HG03066 (cell line): ENCODE measurements around the gene ASF1B.

Source experiments
- ATAC-seq: cut with Tn5 transposase; IDR thresholded peaks from one replicate; pipeline ENCODE4 v1.9.1; 2021; ENCODE audit warnings: low read depth; ENCODE audit not compliant: unreplicated experiment

ASF1B gene

GRCh38 chr19:14112051-14112808, 24.2 kb downstream of the ASF1B start:
- ATAC-seq = no peak

DNA sequence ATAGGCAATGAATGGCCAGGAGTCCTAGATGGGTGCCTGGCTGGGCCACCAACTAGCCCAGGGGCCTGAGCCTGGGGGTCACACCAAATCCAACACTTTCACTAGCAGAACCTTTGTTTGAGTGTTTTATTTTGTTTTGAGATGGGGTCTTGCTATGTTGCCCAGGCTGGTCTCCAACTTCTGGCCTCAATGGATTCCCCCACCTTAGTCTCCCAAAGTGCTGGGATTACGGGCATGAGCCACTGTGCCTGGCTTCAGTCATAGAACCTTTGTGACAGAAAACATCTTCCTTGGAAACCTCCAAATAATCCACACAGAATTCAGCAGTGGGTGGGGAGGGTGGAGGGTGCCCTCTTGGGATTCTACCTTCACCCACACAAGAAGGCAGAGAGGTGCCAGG, 24.9 kb downstream of the ASF1B start:
- no peak for ATAC-seq

- ATAC-seq = no peak
Measured at GRCh38 chr19:14110650-14111049, 25.7 kb downstream of the ASF1B start.

DNA sequence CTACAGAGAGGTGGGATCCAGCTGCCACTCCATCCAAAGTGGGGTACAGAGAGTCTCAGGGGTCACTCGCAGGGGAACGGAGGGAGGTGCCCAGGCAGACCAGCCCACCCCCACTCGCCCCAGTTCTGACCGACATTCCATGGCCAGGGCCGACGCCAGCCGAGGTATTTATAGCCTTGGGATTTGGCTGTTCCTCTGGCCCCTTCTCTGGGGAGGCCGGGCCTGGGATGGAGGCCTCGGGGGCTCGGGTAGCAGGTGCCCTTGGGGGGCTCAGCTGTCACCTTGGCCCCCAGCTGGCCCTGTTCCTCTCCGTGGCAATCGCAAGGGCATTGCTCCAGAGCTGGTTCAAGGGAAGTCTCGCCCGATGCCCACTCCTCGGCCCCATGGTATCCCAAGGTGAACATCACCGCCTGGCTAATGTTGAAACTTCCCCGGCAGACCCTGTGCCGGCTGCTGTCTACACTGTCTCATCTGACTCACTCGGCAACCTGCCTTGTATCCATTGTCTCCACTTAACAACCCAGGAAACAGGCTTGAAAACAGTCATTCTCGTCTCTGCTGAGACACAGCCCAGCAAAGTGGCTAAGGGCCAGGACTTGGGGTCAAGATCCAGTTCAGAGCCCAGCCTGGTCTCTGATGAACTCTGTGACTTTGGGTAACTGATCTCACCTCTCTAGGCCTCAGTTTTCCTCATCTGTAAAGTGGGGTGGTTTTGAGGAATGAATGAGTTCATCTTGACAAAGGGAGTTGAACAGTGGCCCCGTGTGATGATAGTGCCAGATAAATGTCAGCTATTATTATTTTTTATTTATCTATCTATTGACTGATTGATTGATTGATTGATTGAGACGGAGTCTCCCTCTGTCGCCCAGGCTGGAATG, 28.6 kb downstream of the ASF1B start:
- ATAC-seq = no peak

DNA sequence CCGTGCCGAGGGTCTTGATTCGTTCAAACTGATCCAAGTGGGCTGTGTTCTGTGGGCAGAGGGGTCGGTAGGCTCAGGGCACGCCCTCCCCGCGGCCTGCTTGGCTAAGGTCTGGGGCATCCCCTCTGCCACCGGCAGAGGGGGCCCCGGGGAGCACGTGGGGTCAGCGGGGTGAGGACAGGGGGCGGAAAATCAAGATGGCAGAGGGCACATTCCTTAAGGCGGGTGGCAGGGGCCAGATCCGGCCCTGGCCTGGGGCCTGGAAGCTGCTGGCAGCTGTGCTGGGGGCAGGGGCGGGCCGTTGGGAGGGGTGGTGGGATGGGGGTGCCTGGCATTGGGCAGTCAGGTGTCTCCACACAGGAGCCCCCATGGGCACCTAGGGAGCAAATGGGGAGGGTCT, 29.5 kb downstream of the ASF1B start:
- ATAC-seq = no peak

- no peak for ATAC-seq
Measured at GRCh38 chr19:14105680-14106079, 30.7 kb downstream of the ASF1B start.

GRCh38 chr19:14103310-14103709, 33.1 kb downstream of the ASF1B start:
- ATAC-seq = no peak

- no peak for ATAC-seq
Measured at GRCh38 chr19:14102756-14103155, 33.6 kb downstream of the ASF1B start.

- no peak for ATAC-seq
Measured at GRCh38 chr19:14102102-14102696, 34.2 kb downstream of the ASF1B start.

- no peak for ATAC-seq
Measured at GRCh38 chr19:14101003-14101545, 35.3 kb downstream of the ASF1B start.

DNA sequence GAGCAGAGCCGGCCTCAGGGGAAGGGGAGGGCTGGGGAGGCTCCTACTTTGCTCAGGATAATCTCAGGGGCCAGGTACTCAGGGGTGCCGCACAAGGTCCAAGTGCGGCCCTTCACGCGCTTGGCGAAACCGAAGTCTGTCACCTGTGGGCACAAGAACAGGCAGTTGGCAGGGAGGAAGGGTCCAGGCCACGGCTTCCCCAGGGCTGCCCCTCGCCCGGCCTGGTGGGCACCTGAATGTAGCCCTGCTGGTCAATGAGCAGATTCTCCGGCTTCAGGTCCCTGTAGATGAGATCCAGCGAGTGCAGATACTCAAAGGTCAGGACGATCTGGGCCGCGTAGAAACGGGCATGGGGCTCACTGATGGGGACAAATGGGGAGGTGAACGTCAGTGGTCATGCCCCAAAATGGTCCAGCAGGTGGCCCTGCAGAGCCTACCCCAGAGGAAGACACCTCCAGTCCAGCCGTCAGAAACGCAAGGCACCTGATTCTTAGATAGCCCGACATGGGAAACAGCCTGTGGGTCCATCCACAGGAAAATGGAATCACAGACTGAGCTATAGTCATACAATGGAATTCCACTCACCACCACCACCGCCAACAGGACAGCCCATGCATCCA, 38.7 kb downstream of the ASF1B start:
- no peak for ATAC-seq

DNA sequence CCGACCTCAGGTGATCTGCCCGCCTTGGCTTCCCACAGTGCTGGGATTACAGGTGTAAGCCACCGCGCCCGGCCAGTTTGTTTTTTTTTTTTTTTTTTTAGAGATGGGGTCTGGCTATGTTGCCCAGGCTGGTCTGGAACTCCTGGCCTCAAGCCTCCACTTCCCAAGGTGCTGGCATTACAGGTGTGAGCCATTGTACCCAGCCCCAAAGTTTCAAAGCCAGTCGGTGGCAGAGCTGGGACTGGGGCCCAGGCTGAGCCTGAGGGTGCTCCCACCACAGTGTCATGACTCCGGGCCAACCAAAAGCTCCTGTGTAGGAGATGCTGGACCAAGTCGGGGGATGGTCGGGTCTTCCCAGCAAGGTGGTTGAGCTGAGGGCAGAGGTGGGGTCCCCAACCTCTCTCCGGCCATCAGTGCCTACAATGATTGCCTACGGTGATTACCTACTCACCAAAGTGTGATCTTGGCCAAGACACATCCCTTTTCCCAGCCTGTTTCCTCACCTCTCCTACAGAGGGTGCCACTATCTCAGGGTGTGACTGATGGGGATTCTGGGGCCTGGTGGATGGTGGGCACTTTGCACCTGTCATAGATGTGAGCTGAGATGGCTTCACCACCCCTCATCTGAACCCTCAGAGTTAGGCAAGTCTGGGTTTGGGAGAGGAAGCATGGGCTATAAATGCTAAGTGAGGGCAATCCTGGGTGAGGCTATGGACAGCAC, 40.0 kb downstream of the ASF1B start:
- no peak for ATAC-seq

GRCh38 chr19:14094854-14095253, 41.5 kb downstream of the ASF1B start:
- ATAC-seq = no peak

GRCh38 chr19:14093117-14093823, 43.1 kb downstream of the ASF1B start:
- no peak for ATAC-seq

DNA sequence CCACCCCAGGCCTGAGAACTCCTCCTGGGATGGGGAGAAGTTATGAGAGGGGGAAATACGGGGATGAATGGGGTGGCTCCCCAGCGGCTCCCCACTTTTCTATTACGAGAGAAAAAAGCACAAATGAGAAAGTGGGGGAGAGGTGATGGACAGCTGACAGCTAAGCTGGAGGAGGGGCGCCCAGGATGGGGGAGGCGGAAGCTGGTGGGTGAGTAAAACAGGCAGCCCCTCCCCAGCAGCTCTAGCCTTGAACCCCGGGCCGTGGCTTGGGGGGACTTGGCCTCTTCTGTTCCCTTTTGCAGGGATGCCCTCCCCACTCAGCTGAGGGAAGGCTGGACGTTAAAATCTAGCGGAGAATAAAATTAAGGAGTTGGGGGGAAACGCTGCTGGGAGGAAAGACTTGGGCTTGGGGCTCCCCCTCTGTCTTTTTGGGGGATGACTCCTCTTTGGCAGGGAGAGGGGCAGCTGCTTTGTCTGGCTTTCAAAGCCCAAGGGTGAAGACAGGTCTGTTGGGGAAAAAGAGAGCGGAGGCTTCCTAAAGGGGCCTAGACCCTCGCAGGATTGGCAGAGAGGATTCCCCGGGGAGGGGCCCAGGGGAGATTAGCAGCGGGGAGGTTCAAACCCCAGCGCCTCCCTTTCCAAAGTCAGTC, 44.5 kb downstream of the ASF1B start:
- peak; percentile 11 for ATAC-seq

DNA sequence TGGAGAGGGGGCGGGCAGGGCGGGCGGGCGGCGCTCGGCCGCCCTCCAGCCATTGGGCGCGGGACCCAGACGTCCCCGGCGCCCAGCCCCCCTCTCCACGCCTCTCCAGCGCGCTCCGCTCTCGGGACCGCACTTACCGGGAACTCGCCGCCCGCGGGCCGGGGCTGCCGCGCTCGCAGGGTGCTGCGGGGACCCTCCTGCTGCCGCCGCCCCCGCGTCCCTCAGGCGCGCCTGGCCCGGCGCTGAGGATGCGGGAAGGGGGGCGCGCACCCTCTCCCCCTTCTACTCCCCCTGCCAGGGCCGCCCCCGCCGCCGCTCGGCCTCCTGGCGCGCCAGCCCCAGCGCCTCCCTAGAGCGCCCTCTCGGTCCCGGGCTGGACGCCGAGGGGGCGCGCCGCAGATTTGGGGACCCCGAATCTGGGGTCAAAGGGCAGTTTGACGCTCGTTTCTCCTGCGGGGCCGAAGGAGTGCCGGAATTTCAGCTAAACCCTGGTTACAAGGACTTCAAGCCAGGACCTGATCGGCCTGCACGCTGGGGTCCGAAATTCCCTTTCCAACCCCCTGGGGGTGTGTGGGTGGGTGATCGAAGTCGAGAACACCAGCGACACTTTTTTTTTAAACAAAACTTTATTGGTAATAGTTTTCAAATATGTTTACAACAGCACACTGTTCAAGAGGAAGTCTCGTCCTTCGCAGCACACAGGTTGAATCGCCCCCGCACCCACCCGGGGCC, 45.1 kb downstream of the ASF1B start:
- ATAC-seq = peak; percentile 49

- ATAC-seq = peak; percentile 32
Measured at GRCh38 chr19:14090509-14091080, 45.8 kb downstream of the ASF1B start, which contains the start of gene SAMD1. TSS of gene SAMD1 (minus strand) at chr19:14090751.
